Sigmoid colon (tissue), 7 donors: ENCODE results near the gene TMEM238L. TPM values are rescaled to one million over a fixed set of nuclear protein-coding genes. Genes with fewer than 3 reads are reported as not detected.

Experiments
- DNase-seq: peaks from one replicate; pipeline ENCODE4 v3.0.0-alpha.2; 2019
- H3K27ac ChIP-seq, 4 donors: fragments of 200-600 bp; sonication (generic); one replicate each; pipeline ENCODE4 v1.5.1; 2016 to 2019; ENCODE audit warnings: mild to moderate bottlenecking in 1 of 4
- H3K27me3 ChIP-seq, 3 donors: fragments of 200-600 bp; sonication (generic); one replicate each; pipeline ENCODE4 v1.5.1; 2019; ENCODE audit warnings: mild to moderate bottlenecking in 1 of 3
- H3K36me3 ChIP-seq, 4 donors: fragments of 200-600 bp; sonication (generic); one replicate each; pipeline ENCODE4 v1.5.1; 2016 to 2019
- H3K4me1 ChIP-seq, 4 donors: fragments of 200-600 bp; sonication (generic); one replicate each; pipeline ENCODE4 v1.5.1; 2017 to 2019
- H3K4me3 ChIP-seq, 4 donors: fragments of 200-600 bp; sonication (generic); one replicate each; pipeline ENCODE4 v1.5.1; 2017 to 2019; ENCODE audit warnings: mild to moderate bottlenecking in 2 of 4, moderate library complexity in 1 of 4
- H3K9me3 ChIP-seq, 4 donors: fragments of 200-600 bp in 3 of 4; sonication (generic) in 3 of 4; one replicate each; pipeline versions ENCODE4 v1.5.1 to v1.6.1; 2013 to 2019
- EP300 ChIP-seq, 4 donors: sonication (generic); formaldehyde crosslinking; IDR thresholded peaks; one replicate each; pipeline ENCODE4 v1.6.1; 2017; ENCODE audit warnings: antibody characterized with exemption in 4 of 4
- POLR2A ChIP-seq, 2 donors: fragments of 450-650 bp; IDR thresholded peaks; one replicate each; pipeline ENCODE4 v1.6.1; 2016; ENCODE audit warnings: antibody characterized with exemption in 2 of 2, mild to moderate bottlenecking in 2 of 2, moderate library complexity in 2 of 2
- POLR2AphosphoS5 ChIP-seq, 4 donors: sonication (generic); formaldehyde crosslinking; IDR thresholded peaks; one replicate each; pipeline ENCODE4 v1.6.1; 2017; ENCODE audit warnings: antibody characterized with exemption in 4 of 4
- WGBS, 2 donors: extraction: QIAGEN DNeasy Blood & Tissue Kit; methylation state at CpG; one replicate each; pipeline ENCODE4 v1.1.7; 2013; 5-methylcytosine and 5-hydroxymethylcytosine counted together
- intact Hi-C: fragments of 100-400 bp; cut with DNase I; formaldehyde crosslinking; loops from one replicate; pipeline ENCODE4 v1.15.1; 2023
- polyA plus RNA-seq, 3 donors: library from polyadenylated mRNA; stranded (reverse); fragments of 200-250 nt; gene quantifications; one replicate each; pipeline ENCODE4 v1.2.3, GENCODE V29; 2013
- total RNA-seq, 4 donors: library from RNA; depleted of rRNA; stranded (reverse); fragments of >200 nt; gene quantifications; one replicate each; pipeline ENCODE4 v1.1.0, GENCODE V29; 2016
- TF ChIP-seq, protein P1 (sequence below), 4 experiments: fragments of 450-650 bp in 3 of 4; fragments of 200-600 bp in 1 of 4; IDR thresholded peaks; one replicate each; pipeline ENCODE4 v1.5.1; 2016 to 2019; ENCODE audit warnings: antibody characterized with exemption in 4 of 4, mild to moderate bottlenecking in 3 of 4, moderate library complexity in 2 of 4
- donor health status: healthy with polysubstance abuse.
- donor health status: Bipolar disorder and iron deficiency.
- donor health status: healthy.

TMEM238L gene
- total and polyA plus RNA-seq, 7 donors, result 43.2 to 130 (median 97.8) TPM; not detected in 4

DNA sequence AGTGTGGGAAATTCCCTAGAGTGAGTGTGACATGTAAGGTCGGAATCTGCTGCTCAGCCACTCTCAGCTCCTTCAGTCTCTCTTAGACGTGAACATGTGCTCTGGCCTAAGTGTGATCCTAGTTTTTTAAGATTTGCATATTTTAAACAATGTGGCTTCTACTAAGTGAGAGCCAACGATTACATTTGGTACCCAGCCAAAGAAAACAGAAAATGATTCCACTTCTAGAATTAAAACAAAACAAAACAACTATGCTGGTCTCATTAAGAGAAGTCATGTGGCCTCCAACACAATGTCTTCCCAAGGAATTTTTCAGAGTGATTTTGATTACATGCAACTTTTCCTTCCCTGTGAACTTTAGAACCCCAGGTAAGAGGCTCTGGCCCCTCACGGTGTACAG, 10.1 kb downstream of the TMEM238L start:
- 39 to 53% methylated on average over 4 of the region's 4 CpGs for WGBS, 2 donors
- DNase-seq, result no peak
- H3K27ac ChIP-seq, result no peak overlapping the region
- H3K36me3 ChIP-seq, result no peaks in the 10 kb centered on the region
- no peaks in the 10 kb centered on the region for H3K9me3 ChIP-seq
- peaks cover 0 to 6% (median 2%) of the 10 kb centered on the region in 4 donors for H3K4me1 ChIP-seq
- intact Hi-C loops, result no loop called here
- no peaks in the 10 kb centered on the region for H3K27me3 ChIP-seq
- TF ChIP-seq, protein P1, sequence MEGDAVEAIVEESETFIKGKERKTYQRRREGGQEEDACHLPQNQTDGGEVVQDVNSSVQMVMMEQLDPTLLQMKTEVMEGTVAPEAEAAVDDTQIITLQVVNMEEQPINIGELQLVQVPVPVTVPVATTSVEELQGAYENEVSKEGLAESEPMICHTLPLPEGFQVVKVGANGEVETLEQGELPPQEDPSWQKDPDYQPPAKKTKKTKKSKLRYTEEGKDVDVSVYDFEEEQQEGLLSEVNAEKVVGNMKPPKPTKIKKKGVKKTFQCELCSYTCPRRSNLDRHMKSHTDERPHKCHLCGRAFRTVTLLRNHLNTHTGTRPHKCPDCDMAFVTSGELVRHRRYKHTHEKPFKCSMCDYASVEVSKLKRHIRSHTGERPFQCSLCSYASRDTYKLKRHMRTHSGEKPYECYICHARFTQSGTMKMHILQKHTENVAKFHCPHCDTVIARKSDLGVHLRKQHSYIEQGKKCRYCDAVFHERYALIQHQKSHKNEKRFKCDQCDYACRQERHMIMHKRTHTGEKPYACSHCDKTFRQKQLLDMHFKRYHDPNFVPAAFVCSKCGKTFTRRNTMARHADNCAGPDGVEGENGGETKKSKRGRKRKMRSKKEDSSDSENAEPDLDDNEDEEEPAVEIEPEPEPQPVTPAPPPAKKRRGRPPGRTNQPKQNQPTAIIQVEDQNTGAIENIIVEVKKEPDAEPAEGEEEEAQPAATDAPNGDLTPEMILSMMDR (IDR thresholded peaks at IDR 0.05), result no peak
- TF ChIP-seq EP300 (IDR thresholded peaks at IDR 0.05) (no peak), POLR2AphosphoS5 (IDR thresholded peaks at IDR 0.05) (no peak), POLR2A (IDR thresholded peaks at IDR 0.05) (no peak)
- no peak overlapping the region for H3K4me3 ChIP-seq

DNA sequence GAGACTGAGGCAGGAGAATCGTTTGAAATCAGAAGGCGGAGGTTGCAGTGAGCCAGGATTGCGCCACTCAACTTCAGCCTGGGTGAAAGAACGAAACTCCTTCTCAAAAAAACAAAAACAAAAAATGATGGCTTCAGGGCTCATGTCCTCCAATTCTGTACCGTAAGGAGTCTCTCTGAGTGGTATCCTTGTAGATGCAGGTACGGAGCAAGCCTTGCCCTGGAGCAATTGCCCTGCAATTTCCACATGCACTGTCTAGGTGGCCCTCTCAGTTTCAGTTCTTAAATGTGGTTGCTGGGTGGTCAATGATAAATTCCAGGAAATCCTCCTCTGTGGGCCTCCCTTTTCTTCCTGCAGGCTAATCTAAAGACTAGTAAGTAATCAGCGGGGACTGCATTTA, 10.6 kb downstream of the TMEM238L start:
- H3K27ac ChIP-seq, result no peak overlapping the region

DNA sequence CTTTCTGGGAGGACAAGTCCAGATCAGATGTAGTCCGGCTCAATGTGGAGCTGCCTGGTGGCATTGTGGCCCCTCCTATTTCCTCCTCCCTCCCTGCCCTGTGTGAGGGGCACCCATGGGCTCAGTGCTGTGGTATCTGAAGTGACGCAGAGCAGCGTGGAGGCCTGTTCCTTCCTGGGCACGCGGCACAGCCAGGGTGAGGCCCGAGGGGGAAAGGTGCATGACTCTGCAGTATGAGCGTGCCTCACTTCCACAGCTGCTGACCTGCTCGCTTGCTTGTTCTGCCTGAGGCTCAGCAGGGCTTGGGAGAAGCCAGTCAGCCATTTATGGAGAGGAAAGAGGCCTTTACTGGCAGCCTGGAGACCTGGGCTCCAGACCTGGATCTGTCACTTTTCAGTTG, 11.7 kb downstream of the TMEM238L start:
- Histone ChIP-seq H3K4me3 (no peak overlapping the region), H3K4me1 (peaks cover 0 to 5% (median 0%) of the 10 kb centered on the region in 4 donors), H3K27me3 (no peaks in the 10 kb centered on the region), H3K9me3 (no peaks in the 10 kb centered on the region), H3K36me3 (no peaks in the 10 kb centered on the region), H3K27ac (no peak overlapping the region)
- TF ChIP-seq, protein P1 (IDR thresholded peaks at IDR 0.05), result no peak
- no peak for TF ChIP-seq EP300 (IDR thresholded peaks at IDR 0.05)
- TF ChIP-seq POLR2AphosphoS5 (IDR thresholded peaks at IDR 0.05), result no peak
- no peak for TF ChIP-seq POLR2A (IDR thresholded peaks at IDR 0.05)
- intact Hi-C loops, result no loop called here
- WGBS, 2 donors, result 19 to 42% methylated on average over 8 of the region's 8 CpGs
- DNase-seq, result no peak

More for the DNA sequence above, 10.6 kb downstream of the TMEM238L start:
- Histone ChIP-seq H3K27me3 (no peaks in the 10 kb centered on the region), H3K4me1 (peaks cover 0 to 6% (median 2%) of the 10 kb centered on the region in 4 donors), H3K36me3 (no peaks in the 10 kb centered on the region), H3K4me3 (no peak overlapping the region), H3K9me3 (no peaks in the 10 kb centered on the region)
- no peak for TF ChIP-seq POLR2AphosphoS5 (IDR thresholded peaks at IDR 0.05)
- TF ChIP-seq, protein P1 (IDR thresholded peaks at IDR 0.05), result no peak
- TF ChIP-seq POLR2A (IDR thresholded peaks at IDR 0.05), result no peak
- no peak for TF ChIP-seq EP300 (IDR thresholded peaks at IDR 0.05)
- intact Hi-C loops, result no loop called here
- no peak for DNase-seq
- WGBS, 2 donors, result 88 to 91% methylated on average over 7 of the region's 7 CpGs

DNA sequence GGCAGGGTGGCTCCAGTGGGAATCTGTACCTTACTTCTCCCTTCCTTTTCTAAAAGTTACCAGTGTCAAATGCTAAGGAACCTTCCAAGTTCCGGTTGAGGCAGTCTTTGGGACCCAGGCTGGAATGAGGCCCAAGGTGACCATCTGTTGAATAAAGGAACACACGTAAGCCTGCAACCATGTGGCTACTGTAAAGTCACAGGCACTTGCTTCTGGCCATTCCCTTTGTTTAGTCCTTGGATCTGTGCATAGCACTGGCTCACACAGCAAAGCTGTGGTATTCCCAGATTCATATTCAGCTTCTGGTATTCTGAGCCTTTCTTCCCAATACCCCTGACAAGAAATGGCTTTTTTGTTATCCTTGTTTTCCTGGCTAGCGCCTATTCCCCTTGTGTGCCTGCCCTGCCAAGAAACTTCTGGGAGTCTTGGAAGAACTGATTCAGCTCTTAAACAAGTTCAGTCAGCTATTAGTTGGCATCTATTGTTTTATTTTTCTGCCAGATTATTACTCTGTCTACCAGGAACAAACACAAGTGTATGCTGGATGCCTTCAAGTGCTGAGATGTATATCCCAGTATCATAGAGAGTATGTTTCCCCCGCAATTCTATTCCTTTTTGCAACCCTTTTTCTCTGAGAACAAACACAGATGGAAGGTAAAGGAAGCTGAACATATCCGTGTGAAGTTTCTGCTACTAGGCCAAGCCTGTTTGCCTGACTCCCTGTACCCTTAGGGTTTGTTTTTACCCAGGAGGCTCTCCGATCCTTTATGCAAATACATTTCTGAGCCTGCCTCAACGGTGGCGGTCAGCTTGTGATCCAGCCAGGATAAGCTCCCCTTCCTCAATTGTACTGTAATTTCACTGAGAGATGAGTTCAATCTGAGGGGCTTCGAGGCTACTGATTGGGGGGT, 13.2 kb downstream of the TMEM238L start:
- Histone ChIP-seq H3K4me1 (peaks cover 0 to 5% (median 0%) of the 10 kb centered on the region in 4 donors), H3K36me3 (no peaks in the 10 kb centered on the region), H3K4me3 (no peak overlapping the region), H3K9me3 (no peaks in the 10 kb centered on the region), H3K27ac (no peak overlapping the region), H3K27me3 (no peaks in the 10 kb centered on the region)
- no peak for TF ChIP-seq POLR2AphosphoS5 (IDR thresholded peaks at IDR 0.05)
- TF ChIP-seq POLR2A (IDR thresholded peaks at IDR 0.05), result no peak
- TF ChIP-seq, protein P1 (IDR thresholded peaks at IDR 0.05), result no peak
- no peak for TF ChIP-seq EP300 (IDR thresholded peaks at IDR 0.05)
- no peak for DNase-seq
- intact Hi-C loops, result no loop called here
- WGBS, 2 donors, result 32 to 69% methylated on average over 9 of the region's 9 CpGs
